OCI-LY1 (cell line): ENCODE results near the gene METTL2B.

Source experiments
- H2AFZ ChIP-seq: fragments of 200-600 bp; sonication (generic), shearing (Covaris generic); 2 replicates; pipeline ENCODE4 v1.6.0; 2014; ENCODE audit warnings: antibody characterized with exemption, mild to moderate bottlenecking, low read length
- H3F3A ChIP-seq: fragments of 200-600 bp; sonication (generic), shearing (Covaris generic); 2 replicates; pipeline ENCODE4 v1.6.0; 2014; ENCODE audit warnings: mild to moderate bottlenecking, antibody characterized with exemption, low read length, moderate library complexity; ENCODE audit not compliant: insufficient read depth
- H3K27ac ChIP-seq: fragments of 200-600 bp; sonication (generic); 2 replicates; pipeline ENCODE4 v1.5.1; 2014; ENCODE audit warnings: low read length, mixed run types, mild to moderate bottlenecking, low read depth; ENCODE audit not compliant: poor library complexity, severe bottlenecking
- H3K27me3 ChIP-seq: fragments of 200-600 bp; sonication (generic); 2 replicates; pipeline ENCODE4 v1.6.0; 2014; ENCODE audit warnings: antibody characterized with exemption, mild to moderate bottlenecking, low read length, moderate library complexity; ENCODE audit not compliant: insufficient read depth
- H3K36me3 ChIP-seq: fragments of 200-600 bp; sonication (generic); 2 replicates; pipeline ENCODE4 v1.6.1; 2014; ENCODE audit warnings: mild to moderate bottlenecking, antibody characterized with exemption, low read length, moderate library complexity, mixed read lengths; ENCODE audit not compliant: insufficient read depth
- H3K4me1 ChIP-seq: fragments of 200-600 bp; sonication (generic); 2 replicates; pipeline ENCODE4 v1.5.1; 2014; ENCODE audit warnings: mild to moderate bottlenecking, low read length, moderate library complexity; ENCODE audit not compliant: insufficient read depth, severe bottlenecking
- H3K4me2 ChIP-seq: fragments of 200-600 bp; sonication (generic), shearing (Covaris generic); 2 replicates; pipeline ENCODE4 v1.6.1; 2014; ENCODE audit warnings: low read length
- H3K4me3 ChIP-seq: fragments of 200-600 bp; sonication (generic); 2 replicates; pipeline ENCODE4 v1.5.1; 2014; ENCODE audit warnings: low read length, low read depth, mild to moderate bottlenecking, mixed read lengths; ENCODE audit not compliant: poor library complexity, severe bottlenecking
- H3K79me2 ChIP-seq: fragments of 200-600 bp; shearing (Covaris generic); 2 replicates; pipeline ENCODE4 v1.6.1; 2016; ENCODE audit warnings: mixed run types, low read length, mixed read lengths; ENCODE audit not compliant: insufficient read depth
- H3K9ac ChIP-seq: fragments of 200-600 bp; sonication (generic), shearing (Covaris generic); 2 replicates; pipeline ENCODE4 v1.6.1; 2014; ENCODE audit warnings: mild to moderate bottlenecking, low read length, mixed read lengths
- H3K9me2 ChIP-seq: fragments of 200-600 bp; sonication (generic), shearing (Covaris generic); 2 replicates; pipeline ENCODE4 v1.6.1; 2014; ENCODE audit warnings: low read depth, mild to moderate bottlenecking, low read length, mixed read lengths
- H3K9me3 ChIP-seq: fragments of 200-600 bp; shearing (Covaris generic); 2 replicates; pipeline ENCODE4 v1.6.1; 2014; ENCODE audit warnings: low read length, mixed read lengths
- H4K20me1 ChIP-seq: fragments of 200-600 bp; sonication (generic), shearing (Covaris generic); 2 replicates; pipeline ENCODE4 v1.6.0; 2016; ENCODE audit warnings: mild to moderate bottlenecking, low read length; ENCODE audit not compliant: insufficient read depth
- CTCF ChIP-seq: fragments of 200-600 bp; sonication (generic), shearing (Covaris generic); IDR thresholded peaks from 2 replicates; pipeline ENCODE4 v1.5.1; 2017; ENCODE audit warnings: mild to moderate bottlenecking, antibody characterized with exemption, low read length, moderate library complexity, mixed read lengths
- EZH2 ChIP-seq: fragments of 200-600 bp; sonication (generic), shearing (Covaris generic); IDR thresholded peaks from 2 replicates; pipeline ENCODE4 v1.8.0; 2017; ENCODE audit warnings: borderline replicate concordance, mixed run types, mild to moderate bottlenecking, antibody characterized with exemption, low read length, moderate library complexity, mixed read lengths

METTL2B gene

GRCh38 chr7:128435327-128435686 lies 41.2 kb upstream of the METTL2B start:
- H3K9ac ChIP-seq = no peak overlapping the region
- no peaks in the 10 kb centered on the region for H3K9me2 ChIP-seq
- no peaks in the 10 kb centered on the region; the same call in 1 of the 2 replicates for H3K36me3 ChIP-seq
- H3K9me3 ChIP-seq = no peaks in the 10 kb centered on the region; the same call in 1 of the 2 replicates
- no peak overlapping the region for H3K27ac ChIP-seq
- H3K4me3 ChIP-seq = no peak overlapping the region
- H2AFZ ChIP-seq = no peak overlapping the region
- H4K20me1 ChIP-seq = no peaks in the 10 kb centered on the region
- no peaks in the 10 kb centered on the region for H3F3A ChIP-seq
- H3K4me1 ChIP-seq = peaks cover 5% of the 10 kb centered on the region
- no peaks in the 10 kb centered on the region for H3K79me2 ChIP-seq
- no peak for TF ChIP-seq EZH2
- TF ChIP-seq CTCF = no peak
- no peak overlapping the region for H3K4me2 ChIP-seq
- H3K27me3 ChIP-seq = no peaks in the 10 kb centered on the region; the same call in none of the 2 replicates

GRCh38 chr7:128437426-128438332 lies 38.9 kb upstream of the METTL2B start:
- no peak for TF ChIP-seq EZH2
- TF ChIP-seq CTCF = no peak
- Histone ChIP-seq H3K4me1 (peaks cover 5% of the 10 kb centered on the region), H3K9me2 (no peaks in the 10 kb centered on the region), H3K79me2 (no peaks in the 10 kb centered on the region), H3K27me3 (no peaks in the 10 kb centered on the region; the same call in 1 of the 2 replicates), H3K36me3 (no peaks in the 10 kb centered on the region; the same call in 1 of the 2 replicates), H3K4me3 (no peak overlapping the region), H3F3A (no peaks in the 10 kb centered on the region), H3K9me3 (no peaks in the 10 kb centered on the region; the same call in 1 of the 2 replicates), H2AFZ (no peak overlapping the region), H3K27ac (no peak overlapping the region), H4K20me1 (no peaks in the 10 kb centered on the region), H3K9ac (no peak overlapping the region), H3K4me2 (no peak overlapping the region)

DNA sequence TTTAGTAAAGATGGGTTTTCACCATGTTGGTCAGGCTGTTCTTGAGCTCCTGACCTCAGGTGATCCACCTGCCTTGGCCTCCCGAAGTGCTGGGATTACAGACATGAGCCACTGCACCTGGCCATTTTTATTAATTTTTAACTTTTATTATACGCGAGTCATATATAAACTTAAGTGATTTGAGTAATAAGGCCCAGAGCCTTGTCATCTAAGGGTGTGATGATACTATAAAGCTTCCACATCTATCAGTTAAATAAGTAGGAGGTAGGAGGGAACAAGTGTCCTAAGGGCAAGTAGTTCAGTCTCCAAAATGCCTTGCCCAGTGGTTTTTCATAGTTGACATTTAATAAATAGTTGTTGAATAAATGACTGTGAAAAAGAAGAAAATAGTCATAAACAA lies 34.2 kb upstream of the METTL2B start:
- H3F3A ChIP-seq = no peaks in the 10 kb centered on the region
- H3K4me3 ChIP-seq = no peak overlapping the region
- H3K27me3 ChIP-seq = no peaks in the 10 kb centered on the region; the same call in 1 of the 2 replicates
- H3K4me1 ChIP-seq = peaks cover 18% of the 10 kb centered on the region
- no peaks in the 10 kb centered on the region; the same call in 1 of the 2 replicates for H3K9me3 ChIP-seq
- H3K9ac ChIP-seq = no peak overlapping the region
- no peak overlapping the region for H2AFZ ChIP-seq
- no peak overlapping the region for H3K4me2 ChIP-seq
- no peaks in the 10 kb centered on the region; the same call in 1 of the 2 replicates for H3K36me3 ChIP-seq
- H3K79me2 ChIP-seq = no peaks in the 10 kb centered on the region
- no peaks in the 10 kb centered on the region for H4K20me1 ChIP-seq
- H3K27ac ChIP-seq = no peak overlapping the region
- TF ChIP-seq CTCF (no peak), EZH2 (no peak)
- no peaks in the 10 kb centered on the region for H3K9me2 ChIP-seq
